HL-60 (cell line): Measurements from ENCODE around the gene HLA-DMA.

Source experiments
- GABPA ChIP-seq: IDR thresholded peaks from 2 replicates; pipeline ENCODE4 v1.6.1; 2012; ENCODE audit warnings: low read depth
- POLR2AphosphoS5 ChIP-seq: IDR thresholded peaks from 2 replicates; pipeline ENCODE4 v1.6.1; 2012; ENCODE audit warnings: low read depth
- TF ChIP-seq, protein P1 (sequence below): IDR thresholded peaks from one replicate; pipeline ENCODE4 v1.5.1; 2011; ENCODE audit warnings: low read length, control low read depth, inconsistent platforms; ENCODE audit not compliant: insufficient read depth
- TF ChIP-seq, protein P2 (sequence below): IDR thresholded peaks from 2 replicates; pipeline ENCODE4 v1.6.1; 2012; ENCODE audit warnings: low read depth; ENCODE audit not compliant: insufficient replicate concordance

- TF ChIP-seq, protein P1, sequence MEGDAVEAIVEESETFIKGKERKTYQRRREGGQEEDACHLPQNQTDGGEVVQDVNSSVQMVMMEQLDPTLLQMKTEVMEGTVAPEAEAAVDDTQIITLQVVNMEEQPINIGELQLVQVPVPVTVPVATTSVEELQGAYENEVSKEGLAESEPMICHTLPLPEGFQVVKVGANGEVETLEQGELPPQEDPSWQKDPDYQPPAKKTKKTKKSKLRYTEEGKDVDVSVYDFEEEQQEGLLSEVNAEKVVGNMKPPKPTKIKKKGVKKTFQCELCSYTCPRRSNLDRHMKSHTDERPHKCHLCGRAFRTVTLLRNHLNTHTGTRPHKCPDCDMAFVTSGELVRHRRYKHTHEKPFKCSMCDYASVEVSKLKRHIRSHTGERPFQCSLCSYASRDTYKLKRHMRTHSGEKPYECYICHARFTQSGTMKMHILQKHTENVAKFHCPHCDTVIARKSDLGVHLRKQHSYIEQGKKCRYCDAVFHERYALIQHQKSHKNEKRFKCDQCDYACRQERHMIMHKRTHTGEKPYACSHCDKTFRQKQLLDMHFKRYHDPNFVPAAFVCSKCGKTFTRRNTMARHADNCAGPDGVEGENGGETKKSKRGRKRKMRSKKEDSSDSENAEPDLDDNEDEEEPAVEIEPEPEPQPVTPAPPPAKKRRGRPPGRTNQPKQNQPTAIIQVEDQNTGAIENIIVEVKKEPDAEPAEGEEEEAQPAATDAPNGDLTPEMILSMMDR: no peak
- TF ChIP-seq POLR2AphosphoS5 (peak; percentile 72), GABPA (no peak)
- TF ChIP-seq, protein P2, sequence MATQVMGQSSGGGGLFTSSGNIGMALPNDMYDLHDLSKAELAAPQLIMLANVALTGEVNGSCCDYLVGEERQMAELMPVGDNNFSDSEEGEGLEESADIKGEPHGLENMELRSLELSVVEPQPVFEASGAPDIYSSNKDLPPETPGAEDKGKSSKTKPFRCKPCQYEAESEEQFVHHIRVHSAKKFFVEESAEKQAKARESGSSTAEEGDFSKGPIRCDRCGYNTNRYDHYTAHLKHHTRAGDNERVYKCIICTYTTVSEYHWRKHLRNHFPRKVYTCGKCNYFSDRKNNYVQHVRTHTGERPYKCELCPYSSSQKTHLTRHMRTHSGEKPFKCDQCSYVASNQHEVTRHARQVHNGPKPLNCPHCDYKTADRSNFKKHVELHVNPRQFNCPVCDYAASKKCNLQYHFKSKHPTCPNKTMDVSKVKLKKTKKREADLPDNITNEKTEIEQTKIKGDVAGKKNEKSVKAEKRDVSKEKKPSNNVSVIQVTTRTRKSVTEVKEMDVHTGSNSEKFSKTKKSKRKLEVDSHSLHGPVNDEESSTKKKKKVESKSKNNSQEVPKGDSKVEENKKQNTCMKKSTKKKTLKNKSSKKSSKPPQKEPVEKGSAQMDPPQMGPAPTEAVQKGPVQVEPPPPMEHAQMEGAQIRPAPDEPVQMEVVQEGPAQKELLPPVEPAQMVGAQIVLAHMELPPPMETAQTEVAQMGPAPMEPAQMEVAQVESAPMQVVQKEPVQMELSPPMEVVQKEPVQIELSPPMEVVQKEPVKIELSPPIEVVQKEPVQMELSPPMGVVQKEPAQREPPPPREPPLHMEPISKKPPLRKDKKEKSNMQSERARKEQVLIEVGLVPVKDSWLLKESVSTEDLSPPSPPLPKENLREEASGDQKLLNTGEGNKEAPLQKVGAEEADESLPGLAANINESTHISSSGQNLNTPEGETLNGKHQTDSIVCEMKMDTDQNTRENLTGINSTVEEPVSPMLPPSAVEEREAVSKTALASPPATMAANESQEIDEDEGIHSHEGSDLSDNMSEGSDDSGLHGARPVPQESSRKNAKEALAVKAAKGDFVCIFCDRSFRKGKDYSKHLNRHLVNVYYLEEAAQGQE: peak; percentile 30
Measured at GRCh38 chr6:32968093-32968866, 15.4 kb upstream of the HLA-DMA start, which contains the start of gene BRD2.
